H1 (cell line): ENCODE data around the gene SLC32A1. TPM values are rescaled to one million over a fixed set of nuclear protein-coding genes. Genes with fewer than 3 reads are reported as not detected.

Experiments used
- CTCF ChIA-PET: fragments of 300-600 bp; sonication (Branson Sonifier 250); formaldehyde crosslinking; loops from one replicate; lab custom pipeline; 2021; ENCODE audit not compliant: partially characterized antibody; lab: Charles Lee
- POLR2A ChIA-PET: fragments of 300-600 bp; sonication (Branson Sonifier 250); formaldehyde crosslinking; loops from one replicate; lab custom pipeline; 2021; ENCODE audit warnings: inconsistent platforms; ENCODE audit not compliant: partially characterized antibody; lab: Charles Lee
- DNase-seq, 2 experiments: peaks; one replicate each; pipeline versions ENCODE4 v3.0.0 to v3.0.0-alpha.2; 2010 to 2022; ENCODE audit warnings: low spot score in 2 of 2, low read depth in 1 of 2, mixed read lengths in 1 of 2
- FAIRE-seq: peaks from 2 replicates; lab custom pipeline; 2011; peaks lifted over from hg19 to GRCh38; lab: Jason Lieb, UNC
- H2AFZ ChIP-seq: 2 replicates; pipeline ENCODE4 v1.8.1; 2012; ENCODE audit warnings: low read length, inconsistent platforms
- H2AK5ac ChIP-seq: 2 replicates; pipeline ENCODE4 v1.6.1; 2013; ENCODE audit warnings: low read depth, low read length
- H2BK120ac ChIP-seq: replicated peaks from 2 replicates; pipeline ENCODE3; 2013; ENCODE audit warnings: low read depth, low read length, inconsistent platforms
- H2BK12ac ChIP-seq: 2 replicates; pipeline ENCODE4 v1.6.1; 2013; ENCODE audit warnings: low read depth, low read length
- H2BK15ac ChIP-seq: 2 replicates; pipeline ENCODE4 v1.6.1; 2013; ENCODE audit warnings: low read length
- H2BK20ac ChIP-seq: 2 replicates; pipeline ENCODE4 v1.6.1; 2013; ENCODE audit warnings: low read length
- H2BK5ac ChIP-seq: 2 replicates; pipeline ENCODE4 v1.6.1; 2013; ENCODE audit warnings: low read depth, low read length
- H3K14ac ChIP-seq: 2 replicates; pipeline ENCODE4 v1.6.1; 2013; ENCODE audit warnings: inconsistent platforms; ENCODE audit not compliant: insufficient read length
- H3K18ac ChIP-seq: 2 replicates; pipeline ENCODE4 v1.6.1; 2013; ENCODE audit warnings: low read length; ENCODE audit errors: extremely low read depth
- H3K23ac ChIP-seq: 2 replicates; pipeline ENCODE4 v1.6.1; 2013; ENCODE audit warnings: inconsistent platforms; ENCODE audit not compliant: insufficient read length
- H3K23me2 ChIP-seq: 2 replicates; pipeline ENCODE4 v1.6.1; 2013; ENCODE audit warnings: low read depth, low read length
- H3K27ac ChIP-seq: 2 replicates; pipeline ENCODE4 v1.6.1; 2011; ENCODE audit warnings: low read depth, low read length, inconsistent platforms
- H3K27me3 ChIP-seq, 4 experiments: replicated peaks in 1 of 4; 1 replicate in 1 of 4; 2 replicates in 3 of 4; pipeline versions ENCODE4 v1.6.1 to v1.8.1; 2011 to 2013; ENCODE audit warnings: low read length in 3 of 4, mild to moderate bottlenecking in 3 of 4, inconsistent platforms in 2 of 4, mixed read lengths in 2 of 4, moderate library complexity in 1 of 4; ENCODE audit not compliant: control insufficient read depth in 3 of 4, insufficient read depth in 3 of 4; ENCODE audit errors: extremely low read depth in 1 of 4
- H3K36me3 ChIP-seq, 4 experiments: 2 replicates each; pipeline versions ENCODE4 v1.6.1 to v1.8.1; 2011 to 2013; ENCODE audit warnings: mild to moderate bottlenecking in 4 of 4, low read length in 3 of 4, moderate library complexity in 2 of 4, control low read depth in 1 of 4, inconsistent platforms in 1 of 4; ENCODE audit not compliant: insufficient read depth in 4 of 4, control insufficient read depth in 2 of 4
- H3K4ac ChIP-seq: replicated peaks from 2 replicates; pipeline ENCODE3; 2013; ENCODE audit warnings: low read length, low read depth, mixed read lengths, inconsistent platforms; ENCODE audit not compliant: insufficient read length
- H3K4me1 ChIP-seq, 4 experiments: replicated peaks in 1 of 4; 1 replicate in 1 of 4; 2 replicates in 3 of 4; pipeline versions ENCODE4 v1.6.1 to v1.8.1; 2011 to 2013; ENCODE audit warnings: low read length in 3 of 4, inconsistent platforms in 2 of 4, mixed read lengths in 1 of 4; ENCODE audit not compliant: insufficient read depth in 4 of 4, control insufficient read depth in 3 of 4
- H3K4me2 ChIP-seq, 2 experiments: 2 replicates each; pipeline versions ENCODE4 v1.6.1 to v1.8.1; 2011 to 2013; ENCODE audit warnings: low read depth in 2 of 2, low read length in 2 of 2, control low read depth in 1 of 2, inconsistent platforms in 1 of 2, mild to moderate bottlenecking in 1 of 2; ENCODE audit not compliant: insufficient read depth in 1 of 2
- H3K4me3 ChIP-seq, 4 experiments: fragments of 200-600, 300-600 bp in 1 of 4; sonication (generic), shearing (Covaris generic), sonication (Bioruptor Twin) in 1 of 4; 2 replicates each; pipeline versions ENCODE4 v1.5.1 to v1.8.1; 2011 to 2016; ENCODE audit warnings: low read length in 4 of 4, low read depth in 3 of 4, control low read depth in 2 of 4, inconsistent platforms in 2 of 4, mild to moderate bottlenecking in 2 of 4, mixed read lengths in 1 of 4, moderate library complexity in 1 of 4; ENCODE audit not compliant: insufficient read depth in 2 of 4; ENCODE audit errors: extremely low read depth in 1 of 4
- H3K56ac ChIP-seq: replicated peaks from 2 replicates; pipeline ENCODE3; 2013; ENCODE audit warnings: low read depth, mild to moderate bottlenecking, mixed read lengths, low read length, inconsistent platforms; ENCODE audit not compliant: insufficient read length
- H3K79me1 ChIP-seq: 2 replicates; pipeline ENCODE4 v1.6.1; 2013; ENCODE audit warnings: low read depth, low read length, control low read depth
- H3K79me2 ChIP-seq, 2 experiments: 2 replicates each; pipeline versions ENCODE4 v1.6.1 to v1.8.1; 2012 to 2013; ENCODE audit warnings: low read length in 2 of 2, mild to moderate bottlenecking in 2 of 2, inconsistent platforms in 1 of 2; ENCODE audit not compliant: insufficient read depth in 2 of 2, control insufficient read depth in 1 of 2
- H3K9ac ChIP-seq, 4 experiments: replicated peaks in 1 of 4; 1 replicate in 1 of 4; 2 replicates in 3 of 4; pipeline versions ENCODE4 v1.6.1 to v1.8.1; 2011 to 2013; ENCODE audit warnings: low read depth in 3 of 4, low read length in 3 of 4, control low read depth in 2 of 4, mild to moderate bottlenecking in 2 of 4, moderate library complexity in 2 of 4, inconsistent platforms in 1 of 4; ENCODE audit errors: extremely low read depth in 1 of 4
- H3K9me3 ChIP-seq, 2 experiments: 2 replicates each; pipeline versions ENCODE4 v1.6.1 to v1.8.1; 2012 to 2013; ENCODE audit warnings: mild to moderate bottlenecking in 2 of 2, moderate library complexity in 2 of 2, control low read depth in 1 of 2, inconsistent platforms in 1 of 2, low read depth in 1 of 2, low read length in 1 of 2, mixed read lengths in 1 of 2; ENCODE audit not compliant: insufficient read depth in 2 of 2
- H4K20me1 ChIP-seq, 2 experiments: replicated peaks in 1 of 2; 2 replicates each; pipeline versions ENCODE3 to v1.8.1; 2011 to 2013; ENCODE audit warnings: inconsistent platforms in 2 of 2, low read length in 2 of 2, mild to moderate bottlenecking in 1 of 2; ENCODE audit not compliant: insufficient read depth in 2 of 2, control insufficient read depth in 1 of 2
- H4K5ac ChIP-seq: 2 replicates; pipeline ENCODE4 v1.6.1; 2013; ENCODE audit warnings: low read length, low read depth, mixed read lengths, inconsistent platforms; ENCODE audit not compliant: insufficient read length
- H4K8ac ChIP-seq: 2 replicates; pipeline ENCODE4 v1.8.0; 2013; ENCODE audit warnings: mild to moderate bottlenecking, moderate library complexity, low read length, inconsistent platforms; ENCODE audit not compliant: insufficient read depth; ENCODE audit errors: extremely low read depth
- H4K91ac ChIP-seq: replicated peaks from 2 replicates; pipeline ENCODE3; 2013; ENCODE audit warnings: low read length, mixed read lengths, inconsistent platforms; ENCODE audit not compliant: insufficient read length
- NANOG ChIP-seq: IDR thresholded peaks from 2 replicates; pipeline ENCODE4 v1.6.1; 2011; ENCODE audit warnings: low read length, low read depth, mild to moderate bottlenecking, inconsistent platforms; ENCODE audit not compliant: insufficient read depth, poor library complexity, severe bottlenecking
- WGBS, 2 experiments: shearing (Covaris generic) in 1 of 2; methylation state at CpG; one replicate each; pipeline versions ENCODE4 v1.1.6 to v1.1.7; 2013 to 2015; ENCODE audit warnings: low lambda C conversion rate in 2 of 2, mixed read lengths in 2 of 2, inconsistent platforms in 1 of 2, low coverage in 1 of 2, missing lambda C conversion rate in 1 of 2; ENCODE audit not compliant: insufficient replicate concordance in 2 of 2, insufficient coverage in 1 of 2, insufficient read length in 1 of 2; ENCODE audit errors: extremely low coverage in 1 of 2, missing lambda C conversion rate in 1 of 2; 5-methylcytosine and 5-hydroxymethylcytosine counted together
- polyA plus RNA-seq, 7 experiments: library from polyadenylated mRNA; depleted of rRNA in 3 of 7; stranded (reverse) in 5 of 7; unstranded in 2 of 7; fragments of >200 nt in 5 of 7; fragments of 200-250 nt in 2 of 7; gene quantifications; 1 replicate in 5 of 7; 2 replicates in 1 of 7; 4 replicates in 1 of 7; pipeline versions ENCODE4 v1.2.1 to v1.2.3, GENCODE V29; 2011 to 2013; ENCODE audit warnings: missing spikeins in 2 of 7, mixed read lengths in 2 of 7
- total RNA-seq: library from RNA; stranded (reverse); fragmentation: NEBNext Ultra II Directional; extraction: Animal tissue kit (Norgen Biotek cat#: 25700); gene quantifications from 2 replicates; pipeline ENCODE4 v1.2.1, GENCODE V29; 2021

The SLC32A1 gene
- total and polyA plus RNA-seq, 2 of the 8 experiments (the other 6 are each of a cell fraction or from before 2014, with no cell fraction given): 0.09 to 0.15 TPM

- Histone ChIP-seq H3K79me1 (no peaks in the 10 kb centered on the region; the same call in 1 of the 2 replicates), H2AFZ (no peak overlapping the region), H3K27me3 (peaks cover 2 to 9% (median 6%) of the 10 kb centered on the region in 4 experiments), H3K4me2 (no peak overlapping the region), H4K91ac (no peak overlapping the region), H3K9me3 (no peaks in the 10 kb centered on the region), H2BK15ac (no peak overlapping the region), H3K4me1 (peaks cover 3 to 7% (median 6%) of the 10 kb centered on the region in 4 experiments; a peak in 4 of 7 replicates), H2BK20ac (no peak overlapping the region), H2AK5ac (no peak overlapping the region), H4K8ac (no peak overlapping the region), H3K14ac (no peak overlapping the region), H3K4ac (no peak overlapping the region), H3K27ac (no peak overlapping the region), H2BK12ac (no peak overlapping the region), H2BK5ac (no peak overlapping the region), H3K18ac (no peak overlapping the region), H3K79me2 (peaks cover 4 to 15% of the 10 kb centered on the region in 2 experiments; a peak in 3 of 4 replicates), H3K36me3 (peaks cover 9 to 23% (median 21%) of the 10 kb centered on the region in 4 experiments), H3K23ac (no peak overlapping the region), H4K20me1 (peaks cover 0 to 12% of the 10 kb centered on the region in 2 experiments)
- 93% methylated on average over 4 of the region's 4 CpGs; no CpG with 5 or more reads in 1 of the 2 experiments for WGBS, 2 experiments
- POLR2A ChIA-PET: interaction anchor here (0.7 kb wide), 1 partner anchor 141 kb away, joined by 3 read pairs; no protein-coding TSS in a partner anchor
- no peak for FAIRE-seq
- TF ChIP-seq NANOG: no peak
- TF ChIP-seq, all 59 proteins: peak for 0
- no peak overlapping the region for H2BK120ac ChIP-seq
- H3K9ac ChIP-seq: no peak overlapping the region
- peaks cover 6% of the 10 kb centered on the region for H3K23me2 ChIP-seq
- CTCF ChIA-PET: interaction anchor here (0.6 to 11.6 kb wide), 30 partner anchors 9 to 1889 kb away, joined by 3 to 223 read pairs (median 6); partner anchors contain the start of genes PPP1R16B and SLC32A1
- no peak overlapping the region for H3K4me3 ChIP-seq
- H3K56ac ChIP-seq: no peak overlapping the region
- no peak for DNase-seq
- no peak overlapping the region for H4K5ac ChIP-seq
Observed at GRCh38 chr20:38752029-38752428, 27.7 kb downstream of the SLC32A1 start.
